Measurements from ENCODE around the gene SLC31A1. TPM values are rescaled to one million over a fixed set of nuclear protein-coding genes. Genes with fewer than 3 reads are reported as not detected.

SLC31A1 gene
- total and polyA plus RNA-seq, 2 of the 8 experiments (the other 6 are each of a cell fraction or from before 2014, with no cell fraction given): 23.9 to 40.8 TPM

DNA sequence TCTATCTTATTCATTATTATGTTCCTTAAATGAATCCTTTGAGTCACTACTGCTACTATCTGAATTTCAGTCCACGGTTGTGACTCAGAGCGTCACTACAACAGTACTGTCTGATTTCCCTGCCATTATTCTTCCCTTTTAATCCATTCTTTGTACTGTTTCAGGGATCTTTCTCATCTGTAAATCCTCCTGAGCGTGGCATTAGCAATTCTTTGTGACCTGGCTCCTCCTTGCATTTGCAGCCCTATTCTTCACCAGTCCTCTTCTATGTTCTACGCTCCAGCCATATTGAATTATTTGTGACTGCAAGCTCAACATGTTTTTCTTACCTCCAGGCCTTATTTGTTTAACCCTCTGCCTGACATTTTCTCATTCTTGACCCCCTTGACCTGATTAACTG lies 60.0 kb downstream of the SLC31A1 start (continued):
- TF ChIP-seq EGR1 (IDR thresholded peaks at IDR 0.05; ENCODE audit: borderline replicate concordance, low read depth, low read length): no peak
- no peak for TF ChIP-seq ATF3 (IDR thresholded peaks at IDR 0.05; ENCODE audit: insufficient read depth, low read depth, low read length)
- no peak for TF ChIP-seq ZNF274 (IDR thresholded peaks at IDR 0.05; ENCODE audit: borderline replicate concordance, extremely low read depth, low read length)
